Measurements from ENCODE around the gene AJAP1.

Gene AJAP1

GRCh38 chr1:4682607-4683220 lies 28.3 kb downstream of the AJAP1 start:
- TF ChIP-seq, protein P1, sequence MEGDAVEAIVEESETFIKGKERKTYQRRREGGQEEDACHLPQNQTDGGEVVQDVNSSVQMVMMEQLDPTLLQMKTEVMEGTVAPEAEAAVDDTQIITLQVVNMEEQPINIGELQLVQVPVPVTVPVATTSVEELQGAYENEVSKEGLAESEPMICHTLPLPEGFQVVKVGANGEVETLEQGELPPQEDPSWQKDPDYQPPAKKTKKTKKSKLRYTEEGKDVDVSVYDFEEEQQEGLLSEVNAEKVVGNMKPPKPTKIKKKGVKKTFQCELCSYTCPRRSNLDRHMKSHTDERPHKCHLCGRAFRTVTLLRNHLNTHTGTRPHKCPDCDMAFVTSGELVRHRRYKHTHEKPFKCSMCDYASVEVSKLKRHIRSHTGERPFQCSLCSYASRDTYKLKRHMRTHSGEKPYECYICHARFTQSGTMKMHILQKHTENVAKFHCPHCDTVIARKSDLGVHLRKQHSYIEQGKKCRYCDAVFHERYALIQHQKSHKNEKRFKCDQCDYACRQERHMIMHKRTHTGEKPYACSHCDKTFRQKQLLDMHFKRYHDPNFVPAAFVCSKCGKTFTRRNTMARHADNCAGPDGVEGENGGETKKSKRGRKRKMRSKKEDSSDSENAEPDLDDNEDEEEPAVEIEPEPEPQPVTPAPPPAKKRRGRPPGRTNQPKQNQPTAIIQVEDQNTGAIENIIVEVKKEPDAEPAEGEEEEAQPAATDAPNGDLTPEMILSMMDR (IDR thresholded peaks at IDR 0.05; ENCODE audit: extremely low read depth, insufficient read depth, missing control alignments): no peak
- in situ Hi-C loops (cut with MboI; ENCODE audit: low pct_unique_long_range_greater_than_20kb, low sequenced_read_pairs, unreplicated experiment): no loop called here
- DNase-seq (ENCODE audit: low spot score): no peak

GRCh38 chr1:4684136-4684535 lies 29.7 kb downstream of the AJAP1 start:
- in situ Hi-C loops (cut with MboI; ENCODE audit: low pct_unique_long_range_greater_than_20kb, low sequenced_read_pairs, unreplicated experiment): no loop called here
- TF ChIP-seq, protein P1 (IDR thresholded peaks at IDR 0.05; ENCODE audit: extremely low read depth, insufficient read depth, missing control alignments): no peak
- DNase-seq (ENCODE audit: low spot score): no peak

GRCh38 chr1:4684864-4685522 lies 30.6 kb downstream of the AJAP1 start:
- in situ Hi-C loops (cut with MboI; ENCODE audit: low pct_unique_long_range_greater_than_20kb, low sequenced_read_pairs, unreplicated experiment): no loop called here
- TF ChIP-seq, protein P1 (IDR thresholded peaks at IDR 0.05; ENCODE audit: extremely low read depth, insufficient read depth, missing control alignments): no peak
- DNase-seq (ENCODE audit: low spot score): no peak

DNA sequence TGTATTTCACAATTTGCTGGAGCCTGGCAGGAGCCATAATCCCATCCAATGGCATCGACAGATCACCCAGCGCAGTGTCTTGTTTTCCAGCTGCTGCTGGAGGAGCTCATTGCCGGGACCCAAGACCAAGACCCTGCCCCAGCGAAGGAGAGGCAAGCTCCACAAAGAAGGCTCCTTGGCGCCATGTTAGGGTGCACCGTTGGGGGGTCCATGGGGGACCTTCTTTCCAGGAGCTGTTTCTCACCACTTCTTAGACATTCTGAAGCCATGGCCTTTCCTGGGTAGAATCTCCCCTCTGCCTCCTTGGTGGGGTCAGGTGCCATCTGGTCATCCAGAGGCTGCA lies 31.1 kb downstream of the AJAP1 start:
- in situ Hi-C loops (cut with MboI; ENCODE audit: low pct_unique_long_range_greater_than_20kb, low sequenced_read_pairs, unreplicated experiment): no loop called here
- no peak for DNase-seq (ENCODE audit: low spot score)
- TF ChIP-seq, protein P1 (IDR thresholded peaks at IDR 0.05; ENCODE audit: extremely low read depth, insufficient read depth, missing control alignments): no peak

- TF ChIP-seq, protein P1 (IDR thresholded peaks at IDR 0.05; ENCODE audit: extremely low read depth, insufficient read depth, missing control alignments): no peak
- DNase-seq (ENCODE audit: low spot score): no peak
- in situ Hi-C loops (cut with MboI; ENCODE audit: low pct_unique_long_range_greater_than_20kb, low sequenced_read_pairs, unreplicated experiment): no loop called here
Observed at GRCh38 chr1:4687943-4688342, 33.5 kb downstream of the AJAP1 start.

GRCh38 chr1:4689271-4689935 lies 35.0 kb downstream of the AJAP1 start:
- no peak for DNase-seq (ENCODE audit: low spot score)
- in situ Hi-C loops (cut with MboI; ENCODE audit: low pct_unique_long_range_greater_than_20kb, low sequenced_read_pairs, unreplicated experiment): no loop called here
- TF ChIP-seq, protein P1 (IDR thresholded peaks at IDR 0.05; ENCODE audit: extremely low read depth, insufficient read depth, missing control alignments): no peak
